Measurements from ENCODE around the gene UEVLD.

Gene UEVLD

GRCh38 chr11:18527512-18527911, 61.0 kb downstream of the UEVLD start:
- no peak overlapping the region for H2AFZ ChIP-seq (ENCODE audit: low read depth, low read length)
- peaks cover 31% of the 10 kb centered on the region for H3K4me1 ChIP-seq (ENCODE audit: low read length)
- H3K27me3 ChIP-seq (ENCODE audit: low read depth, low read length), result no peaks in the 10 kb centered on the region
- no peaks in the 10 kb centered on the region for H3K9me3 ChIP-seq (ENCODE audit: insufficient read depth, low read length)
- peaks cover 48% of the 10 kb centered on the region for H3K79me2 ChIP-seq (ENCODE audit: low read length)
- H4K20me1 ChIP-seq (ENCODE audit: insufficient read depth, low read length), result no peaks in the 10 kb centered on the region
- H3K4me3 ChIP-seq (ENCODE audit: low read length), result peak overlapping the region; percentile 90
- TF ChIP-seq EZH2phosphoT487 (IDR thresholded peaks at IDR 0.05; ENCODE audit: low read depth), result no peak
- no peak for TF ChIP-seq CTCF (IDR thresholded peaks at IDR 0.05; ENCODE audit: low read depth, low read length)
- no peaks in the 10 kb centered on the region for H3K36me3 ChIP-seq (replicated peaks; ENCODE audit: low read depth, low read length)
- H3K27ac ChIP-seq (ENCODE audit: low read length), result peak overlapping the region; percentile 82
- H3K9ac ChIP-seq (ENCODE audit: low read length), result peak overlapping the region; percentile 88
- peak overlapping the region; percentile 80 for H3K4me2 ChIP-seq (ENCODE audit: low read length)

GRCh38 chr11:18526521-18527296, 61.8 kb downstream of the UEVLD start, which contains the start of gene TSG101:
TSG101 (minus strand) TSS chr11:18526942; CDS start chr11:18526816, 126 bp downstream.
- H3K36me3 ChIP-seq (replicated peaks; ENCODE audit: low read depth, low read length), result no peaks in the 10 kb centered on the region
- no peak for TF ChIP-seq CTCF (IDR thresholded peaks at IDR 0.05; ENCODE audit: low read depth, low read length)
- no peak for TF ChIP-seq EZH2phosphoT487 (IDR thresholded peaks at IDR 0.05; ENCODE audit: low read depth)
- H3K4me3 ChIP-seq (ENCODE audit: low read length), result peak within 1 kb of the TSS; percentile 90
- H3K9me3 ChIP-seq (ENCODE audit: insufficient read depth, low read length), result no peaks in the 10 kb centered on the region
- H3K79me2 ChIP-seq (ENCODE audit: low read length), result peaks cover 56% of the 10 kb centered on the region
- H3K27me3 ChIP-seq (ENCODE audit: low read depth, low read length), result no peaks in the 10 kb centered on the region
- H2AFZ ChIP-seq (ENCODE audit: low read depth, low read length), result peak within 1 kb of the TSS; percentile 70
- peak within 1 kb of the TSS; percentile 82 for H3K27ac ChIP-seq (ENCODE audit: low read length)
- peaks cover 31% of the 10 kb centered on the region for H3K4me1 ChIP-seq (ENCODE audit: low read length)
- peak within 1 kb of the TSS; percentile 80 for H3K4me2 ChIP-seq (ENCODE audit: low read length)
- no peaks in the 10 kb centered on the region for H4K20me1 ChIP-seq (ENCODE audit: insufficient read depth, low read length)
- peak within 1 kb of the TSS; percentile 88 for H3K9ac ChIP-seq (ENCODE audit: low read length)

DNA sequence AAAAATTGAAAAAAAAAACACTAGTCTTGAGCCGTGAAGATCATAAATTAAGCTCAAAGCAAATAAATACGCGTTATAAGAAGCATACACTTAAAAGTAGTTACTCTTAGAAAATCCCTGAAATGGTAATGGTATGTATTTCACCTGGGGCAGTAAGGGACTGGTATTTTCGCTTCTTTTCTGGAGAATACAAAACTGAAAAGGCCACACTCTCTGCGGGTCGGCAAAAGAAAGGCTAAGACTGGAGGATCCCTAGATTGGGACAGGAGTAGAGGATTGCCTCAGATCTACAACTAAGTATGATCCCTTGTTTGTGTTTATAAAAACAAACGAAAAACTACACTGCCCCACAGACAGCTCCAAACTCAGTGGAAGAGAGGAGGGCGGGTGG, 62.4 kb downstream of the UEVLD start:
- Histone ChIP-seq H3K9ac (ENCODE audit: low read length) (peak overlapping the region; percentile 88), H3K4me3 (ENCODE audit: low read length) (peak overlapping the region; percentile 90), H3K36me3 (replicated peaks; ENCODE audit: low read depth, low read length) (no peaks in the 10 kb centered on the region), H3K79me2 (ENCODE audit: low read length) (peaks cover 57% of the 10 kb centered on the region), H3K4me1 (ENCODE audit: low read length) (peaks cover 25% of the 10 kb centered on the region), H3K27me3 (ENCODE audit: low read depth, low read length) (no peaks in the 10 kb centered on the region), H3K9me3 (ENCODE audit: insufficient read depth, low read length) (no peaks in the 10 kb centered on the region), H2AFZ (ENCODE audit: low read depth, low read length) (peak overlapping the region; percentile 70; the same call in 1 of the 2 replicates), H3K4me2 (ENCODE audit: low read length) (peak overlapping the region; percentile 80), H3K27ac (ENCODE audit: low read length) (peak overlapping the region; percentile 82), H4K20me1 (ENCODE audit: insufficient read depth, low read length) (no peaks in the 10 kb centered on the region)
- no peak for TF ChIP-seq CTCF (IDR thresholded peaks at IDR 0.05; ENCODE audit: low read depth, low read length)

GRCh38 chr11:18524248-18524647, 64.3 kb downstream of the UEVLD start:
- Histone ChIP-seq H3K27ac (ENCODE audit: low read length) (no peak overlapping the region), H3K4me2 (ENCODE audit: low read length) (no peak overlapping the region), H4K20me1 (ENCODE audit: insufficient read depth, low read length) (no peaks in the 10 kb centered on the region), H3K4me1 (ENCODE audit: low read length) (peaks cover 10% of the 10 kb centered on the region), H3K9ac (ENCODE audit: low read length) (no peak overlapping the region), H3K79me2 (ENCODE audit: low read length) (peaks cover 60% of the 10 kb centered on the region), H3K27me3 (ENCODE audit: low read depth, low read length) (no peaks in the 10 kb centered on the region), H3K36me3 (replicated peaks; ENCODE audit: low read depth, low read length) (no peaks in the 10 kb centered on the region), H3K4me3 (ENCODE audit: low read length) (no peak overlapping the region), H2AFZ (ENCODE audit: low read depth, low read length) (no peak overlapping the region), H3K9me3 (ENCODE audit: insufficient read depth, low read length) (no peaks in the 10 kb centered on the region)
- TF ChIP-seq EZH2phosphoT487 (IDR thresholded peaks at IDR 0.05; ENCODE audit: low read depth), result no peak
